HEK293 (cell line): ENCODE data around the gene KIF26B.

Experiments used
- CTCF ChIA-PET: fragments of 350-600 bp; formaldehyde crosslinking; extraction: SDS; loops from one replicate; lab custom pipeline; 2021; ENCODE audit warnings: antibody characterized with exemption; lab: Yijun Ruan, JAX
- POLR2A ChIA-PET: fragments of 300-600 bp; formaldehyde crosslinking; extraction: SDS; loops from one replicate; lab custom pipeline; 2020; ENCODE audit warnings: antibody characterized with exemption, inconsistent platforms; lab: Yijun Ruan, JAX
- H3K27ac ChIP-seq: fragments of 200-500 bp; sonication (Bioruptor generic); 2 replicates; pipeline ENCODE4 v1.5.1; 2014; ENCODE audit warnings: low read depth, low read length, control low read depth, inconsistent platforms; ENCODE audit errors: extremely low read depth
- H3K36me3 ChIP-seq, 2 experiments: fragments of 200-500 bp in 1 of 2; sonication (Bioruptor generic) in 1 of 2; 1 replicate in 1 of 2; 2 replicates in 1 of 2; pipeline ENCODE4 v1.5.1; 2014 to 2017; ENCODE audit warnings: inconsistent platforms in 2 of 2, low read length in 2 of 2; ENCODE audit not compliant: control insufficient read depth in 2 of 2, insufficient read depth in 1 of 2
- H3K4me1 ChIP-seq: fragments of 200-500 bp; sonication (Bioruptor generic); 2 replicates; pipeline ENCODE4 v1.5.1; 2014; ENCODE audit warnings: mild to moderate bottlenecking, low read length, inconsistent platforms; ENCODE audit not compliant: control insufficient read depth, insufficient read depth
- H3K4me3 ChIP-seq: 2 replicates; pipeline ENCODE4 v1.5.1; 2011; ENCODE audit warnings: low read depth, mild to moderate bottlenecking, control low read depth, low read length, moderate library complexity
- H3K9me3 ChIP-seq: fragments of 200-500 bp; sonication (Bioruptor generic); 2 replicates; pipeline ENCODE4 v1.5.1; 2014; ENCODE audit warnings: low read depth, low read length, inconsistent platforms; ENCODE audit not compliant: control insufficient read depth, insufficient read depth
- GLI2 ChIP-seq: fragments of 450-650 bp; formaldehyde crosslinking; IDR thresholded peaks from 2 replicates; pipeline ENCODE4; 2017; ENCODE audit warnings: missing biosample characterization, missing genetic modification characterization, low read depth, borderline replicate concordance
- KLF10 ChIP-seq: fragments of 450-650 bp; IDR thresholded peaks from 2 replicates; pipeline ENCODE4 v1.5.1; 2018; ENCODE audit warnings: missing biosample characterization, mild to moderate bottlenecking, missing genetic modification characterization
- KLF7 ChIP-seq: fragments of 450-650 bp; formaldehyde crosslinking; IDR thresholded peaks from 2 replicates; pipeline ENCODE4 v1.5.1; 2016; ENCODE audit warnings: missing biosample characterization, missing genetic modification characterization, borderline replicate concordance
- PRDM4 ChIP-seq: fragments of 450-650 bp; formaldehyde crosslinking; IDR thresholded peaks from 2 replicates; pipeline ENCODE4 v1.5.1; 2017; ENCODE audit warnings: missing biosample characterization, missing genetic modification characterization
- SCRT2 ChIP-seq: fragments of 450-650 bp; formaldehyde crosslinking; IDR thresholded peaks from 2 replicates; pipeline ENCODE4 v1.5.1; 2016; ENCODE audit warnings: missing biosample characterization, missing genetic modification characterization
- SETDB1 ChIP-seq: IDR thresholded peaks from one replicate; pipeline ENCODE4 v1.6.1; 2017; ENCODE audit warnings: mild to moderate bottlenecking, low read length, moderate library complexity, mixed read lengths; ENCODE audit not compliant: insufficient read length
- SP7 ChIP-seq: fragments of 450-650 bp; formaldehyde crosslinking; IDR thresholded peaks from 2 replicates; pipeline ENCODE4 v1.5.1; 2016; ENCODE audit warnings: missing biosample characterization, missing genetic modification characterization
- TCF7L2 ChIP-seq: IDR thresholded peaks from 2 replicates; pipeline ENCODE4 v1.6.1; 2011; ENCODE audit warnings: low read depth, mild to moderate bottlenecking, inconsistent platforms, low read length, moderate library complexity, borderline replicate concordance
- YY1 ChIP-seq: fragments of 450-650 bp; formaldehyde crosslinking; IDR thresholded peaks from 2 replicates; pipeline ENCODE4 v1.5.1; 2018; ENCODE audit warnings: missing biosample characterization, missing genetic modification characterization
- ZBTB44 ChIP-seq: fragments of 450-650 bp; IDR thresholded peaks from 2 replicates; pipeline ENCODE4 v1.5.1; 2018; ENCODE audit warnings: missing biosample characterization, mild to moderate bottlenecking, missing genetic modification characterization
- ZIC2 ChIP-seq: fragments of 450-650 bp; formaldehyde crosslinking; IDR thresholded peaks from 2 replicates; pipeline ENCODE4 v1.5.1; 2016; ENCODE audit warnings: missing biosample characterization, missing genetic modification characterization
- ZNF112 ChIP-seq: fragments of 450-650 bp; formaldehyde crosslinking; IDR thresholded peaks from 2 replicates; pipeline ENCODE4 v1.5.0; 2017; ENCODE audit warnings: missing biosample characterization, missing genetic modification characterization
- ZNF121 ChIP-seq: fragments of 450-650 bp; formaldehyde crosslinking; IDR thresholded peaks from 2 replicates; pipeline ENCODE4 v1.5.1; 2016; ENCODE audit warnings: missing biosample characterization, missing genetic modification characterization
- ZNF132 ChIP-seq: fragments of 450-650 bp; formaldehyde crosslinking; IDR thresholded peaks from 2 replicates; pipeline ENCODE4 v1.5.1; 2017; ENCODE audit warnings: missing biosample characterization, missing genetic modification characterization, borderline replicate concordance
- ZNF175 ChIP-seq: fragments of 450-650 bp; formaldehyde crosslinking; IDR thresholded peaks from 2 replicates; pipeline ENCODE4 v1.5.1; 2016; ENCODE audit warnings: missing biosample characterization, missing genetic modification characterization
- ZNF2 ChIP-seq: fragments of 450-650 bp; formaldehyde crosslinking; IDR thresholded peaks from 2 replicates; pipeline ENCODE4 v1.5.1; 2016; ENCODE audit warnings: missing biosample characterization, missing genetic modification characterization
- ZNF221 ChIP-seq: fragments of 450-650 bp; formaldehyde crosslinking; IDR thresholded peaks from 2 replicates; pipeline ENCODE4 v1.5.1; 2017; ENCODE audit warnings: missing biosample characterization, missing genetic modification characterization, borderline replicate concordance
- ZNF37A ChIP-seq: fragments of 450-650 bp; IDR thresholded peaks from 2 replicates; pipeline ENCODE4 v1.5.1; 2018; ENCODE audit warnings: missing biosample characterization, missing genetic modification characterization
- ZNF404 ChIP-seq: fragments of 450-650 bp; formaldehyde crosslinking; IDR thresholded peaks from 2 replicates; pipeline ENCODE4 v1.5.1; 2017; ENCODE audit warnings: missing biosample characterization, missing genetic modification characterization
- ZNF423 ChIP-seq: fragments of 450-650 bp; formaldehyde crosslinking; IDR thresholded peaks from 2 replicates; pipeline ENCODE4 v1.5.1; 2016; ENCODE audit warnings: missing biosample characterization, missing genetic modification characterization
- ZNF555 ChIP-seq: fragments of 450-650 bp; formaldehyde crosslinking; conservative IDR thresholded peaks from 2 replicates; pipeline ENCODE4 v1.5.1; 2017; ENCODE audit warnings: missing biosample characterization, mild to moderate bottlenecking, missing genetic modification characterization, inconsistent platforms
- ZNF561 ChIP-seq: fragments of 450-650 bp; IDR thresholded peaks from 2 replicates; pipeline ENCODE4 v1.5.1; 2018; ENCODE audit warnings: missing biosample characterization, missing genetic modification characterization, borderline replicate concordance
- ZNF629 ChIP-seq: fragments of 450-650 bp; formaldehyde crosslinking; IDR thresholded peaks from 2 replicates; pipeline ENCODE4 v1.5.1; 2017; ENCODE audit warnings: missing biosample characterization, missing genetic modification characterization
- ZNF645 ChIP-seq: fragments of 450-650 bp; formaldehyde crosslinking; IDR thresholded peaks from 2 replicates; pipeline ENCODE4; 2016; ENCODE audit warnings: missing biosample characterization, missing genetic modification characterization
- ZNF670 ChIP-seq: fragments of 450-650 bp; formaldehyde crosslinking; IDR thresholded peaks from 2 replicates; pipeline ENCODE4 v1.5.1; 2016; ENCODE audit warnings: missing biosample characterization, missing genetic modification characterization, low read depth
- ZNF747 ChIP-seq: fragments of 450-650 bp; formaldehyde crosslinking; IDR thresholded peaks from 2 replicates; pipeline ENCODE4 v1.5.1; 2016; ENCODE audit warnings: missing biosample characterization, missing genetic modification characterization
- ZNF792 ChIP-seq: fragments of 450-650 bp; formaldehyde crosslinking; IDR thresholded peaks from 2 replicates; pipeline ENCODE4 v1.5.1; 2016; ENCODE audit warnings: missing biosample characterization, missing genetic modification characterization
- ZSCAN16 ChIP-seq: fragments of 450-650 bp; formaldehyde crosslinking; IDR thresholded peaks from 2 replicates; pipeline ENCODE4 v1.5.1; 2016; ENCODE audit warnings: missing biosample characterization, missing genetic modification characterization
- ZSCAN23 ChIP-seq: fragments of 450-650 bp; formaldehyde crosslinking; IDR thresholded peaks from 2 replicates; pipeline ENCODE4 v1.5.1; 2016; ENCODE audit warnings: missing biosample characterization, missing genetic modification characterization
- ZSCAN5A ChIP-seq: fragments of 450-650 bp; formaldehyde crosslinking; IDR thresholded peaks from 2 replicates; pipeline ENCODE4 v1.5.1; 2016; ENCODE audit warnings: missing biosample characterization, missing genetic modification characterization

Gene KIF26B

GRCh38 chr1:245589316-245589715 lies 434.5 kb downstream of the KIF26B start:
- no peaks in the 10 kb centered on the region for H3K9me3 ChIP-seq
- no peak overlapping the region for H3K4me3 ChIP-seq
- TF ChIP-seq ZSCAN16 (tag by site-specific recombination) (no peak), KLF10 (tag by site-specific recombination) (no peak), TCF7L2 (no peak), ZNF112 (tag by site-specific recombination) (no peak), ZNF792 (no peak), ZNF423 (tag by site-specific recombination) (no peak), KLF7 (no peak), ZNF175 (tag by site-specific recombination) (no peak), ZNF132 (tag by site-specific recombination) (no peak), ZNF121 (tag by site-specific recombination) (no peak), SCRT2 (tag by site-specific recombination) (no peak), SETDB1 (no peak), ZNF404 (no peak), ZNF747 (tag by site-specific recombination) (no peak), YY1 (tag by site-specific recombination) (no peak), ZIC2 (tag by site-specific recombination) (no peak)
- H3K36me3 ChIP-seq, result no peaks in the 10 kb centered on the region
- POLR2A ChIA-PET, result no interaction called here
- CTCF ChIA-PET, result no interaction called here
- no peak overlapping the region for H3K27ac ChIP-seq
- no peaks in the 10 kb centered on the region for H3K4me1 ChIP-seq

GRCh38 chr1:245589906-245590305 lies 435.1 kb downstream of the KIF26B start:
- POLR2A ChIA-PET, result no interaction called here
- CTCF ChIA-PET, result no interaction called here

GRCh38 chr1:245590726-245591125 lies 435.9 kb downstream of the KIF26B start:
- no peaks in the 10 kb centered on the region for H3K36me3 ChIP-seq
- H3K9me3 ChIP-seq, result no peaks in the 10 kb centered on the region
- ChIA-PET CTCF (no interaction called here), POLR2A (no interaction called here)
- no peaks in the 10 kb centered on the region for H3K4me1 ChIP-seq
- H3K27ac ChIP-seq, result no peak overlapping the region
- H3K4me3 ChIP-seq, result no peak overlapping the region
- TF ChIP-seq ZNF670 (no peak), ZNF221 (no peak), ZNF37A (tag by site-specific recombination) (no peak), ZNF629 (no peak), ZBTB44 (tag by site-specific recombination) (no peak), ZNF2 (no peak), GLI2 (tag by site-specific recombination) (no peak), PRDM4 (tag by site-specific recombination) (no peak), ZNF561 (tag by site-specific recombination) (no peak), SP7 (tag by site-specific recombination) (no peak), ZSCAN5A (no peak)

More at GRCh38 chr1:245589906-245590305, 435.1 kb downstream of the KIF26B start:
- Histone ChIP-seq H3K36me3 (no peaks in the 10 kb centered on the region), H3K9me3 (no peaks in the 10 kb centered on the region), H3K27ac (no peak overlapping the region), H3K4me1 (no peaks in the 10 kb centered on the region), H3K4me3 (no peak overlapping the region)
- TF ChIP-seq ZNF645 (tag by site-specific recombination), result no peak
- TF ChIP-seq ZSCAN23 (tag by site-specific recombination), result no peak
- no peak for TF ChIP-seq ZNF555 (tag by site-specific recombination)
